Esophagus squamous epithelium (tissue), 5 donors: ENCODE data around the gene ANKFN1. TPM values are rescaled to one million over a fixed set of nuclear protein-coding genes. Genes with fewer than 3 reads are reported as not detected.

ENCODE experiments used
- DNase-seq: peaks from one replicate; lab custom pipeline; 2025; lab: John Stamatoyannopoulos, UW
- H3K27ac ChIP-seq, 4 donors: fragments of 200-600 bp; sonication (generic); one replicate each; pipeline ENCODE4 v1.5.1; 2016 to 2019; ENCODE audit warnings: mild to moderate bottlenecking in 1 of 4
- H3K27me3 ChIP-seq, 4 donors: fragments of 200-600 bp; sonication (generic); 1 replicate in 3 of 4; 2 replicates in 1 of 4; pipeline versions ENCODE4 v1.5.1 to v1.6.0; 2017 to 2021; ENCODE audit warnings: antibody characterized with exemption in 1 of 4
- H3K36me3 ChIP-seq, 3 donors: fragments of 200-600 bp; sonication (generic); one replicate each; pipeline ENCODE4 v1.5.1; 2016 to 2019
- H3K4me1 ChIP-seq, 3 donors: fragments of 200-600 bp; sonication (generic); one replicate each; pipeline ENCODE4 v1.5.1; 2017 to 2019
- H3K4me3 ChIP-seq, 4 donors: fragments of 200-600 bp; sonication (generic); 1 replicate in 3 of 4; 2 replicates in 1 of 4; pipeline ENCODE4 v1.5.1; 2016 to 2019; ENCODE audit warnings: mild to moderate bottlenecking in 2 of 4, moderate library complexity in 1 of 4
- H3K9me3 ChIP-seq, 3 donors: fragments of 200-600 bp; sonication (generic); one replicate each; pipeline ENCODE4 v1.5.1; 2016 to 2019
- CTCF ChIP-seq, 6 experiments: fragments of 450-650 bp in 4 of 6; fragments of 200-600 bp in 2 of 6; sonication (generic) in 2 of 6; IDR thresholded peaks; one replicate each; pipeline ENCODE4 v1.5.1; 2016 to 2019; ENCODE audit warnings: antibody characterized with exemption in 6 of 6, mild to moderate bottlenecking in 4 of 6, moderate library complexity in 4 of 6
- POLR2A ChIP-seq, 4 donors: fragments of 450-650 bp; IDR thresholded peaks; one replicate each; pipeline ENCODE4 v1.6.1; 2017; ENCODE audit warnings: antibody characterized with exemption in 4 of 4, mild to moderate bottlenecking in 4 of 4, moderate library complexity in 3 of 4
- WGBS, 2 donors: methylation state at CpG; one replicate each; pipeline ENCODE4 v1.1.5; 2018; 5-methylcytosine and 5-hydroxymethylcytosine counted together
- intact Hi-C: fragments of 100-400 bp; cut with DNase I; formaldehyde crosslinking; loops from one replicate; pipeline ENCODE4 v1.15.0; 2022
- total RNA-seq, 4 donors: library from RNA; depleted of rRNA; stranded (reverse); fragments of >200 nt; gene quantifications; one replicate each; pipeline ENCODE4 v1.1.0, GENCODE V29; 2016
- donor health status: DM: yes; HTN: yes; CAD: no.

The ANKFN1 gene
- total RNA-seq, 4 donors from 2014 or later, result under 0.01 to 0.31 TPM; not detected in 2

- WGBS, 2 donors, result 72 to 75% methylated on average over 9 of the region's 9 CpGs
- TF ChIP-seq CTCF (IDR thresholded peaks at IDR 0.05) (no peak), POLR2A (IDR thresholded peaks at IDR 0.05) (no peak)
Measured at GRCh38 chr17:56121191-56122051, 31.9 kb upstream of the ANKFN1 start.

GRCh38 chr17:56125830-56126819 lies 27.1 kb upstream of the ANKFN1 start:
- Histone ChIP-seq H3K27ac (no peak overlapping the region), H3K9me3 (no peaks in the 10 kb centered on the region), H3K4me1 (no peaks in the 10 kb centered on the region), H3K4me3 (no peak overlapping the region), H3K36me3 (no peaks in the 10 kb centered on the region), H3K27me3 (peaks cover 0 to 9% (median 0%) of the 10 kb centered on the region in 4 donors)
- 62% methylated on average over 13 to 14 of the region's 14 CpGs for WGBS, 2 donors
- DNase-seq, result no peak
- intact Hi-C loops, result no loop called here
- TF ChIP-seq CTCF (IDR thresholded peaks at IDR 0.05) (peak in 5 of 6 experiments; percentile 13 to 56 (median 31)), POLR2A (IDR thresholded peaks at IDR 0.05) (no peak)

More at GRCh38 chr17:56121191-56122051, 31.9 kb upstream of the ANKFN1 start:
- H3K36me3 ChIP-seq, result no peaks in the 10 kb centered on the region
- intact Hi-C loops, result no loop called here
- DNase-seq, result no peak
- H3K27me3 ChIP-seq, result peaks cover 0 to 9% (median 0%) of the 10 kb centered on the region in 4 donors
- H3K4me1 ChIP-seq, result no peaks in the 10 kb centered on the region
- H3K27ac ChIP-seq, result no peak overlapping the region
- no peaks in the 10 kb centered on the region for H3K9me3 ChIP-seq
- H3K4me3 ChIP-seq, result no peak overlapping the region

GRCh38 chr17:56130026-56130425 lies 23.2 kb upstream of the ANKFN1 start:
- H3K4me1 ChIP-seq, result no peaks in the 10 kb centered on the region
- H3K9me3 ChIP-seq, result no peaks in the 10 kb centered on the region
- H3K4me3 ChIP-seq, result no peak overlapping the region
- no peak overlapping the region for H3K27ac ChIP-seq
- WGBS, 2 donors, result 81 to 82% methylated on average over 9 of the region's 9 CpGs
- H3K27me3 ChIP-seq, result peaks cover 0 to 9% (median 0%) of the 10 kb centered on the region in 4 donors
- intact Hi-C loops, result no loop called here
- no peak for DNase-seq
- TF ChIP-seq CTCF (IDR thresholded peaks at IDR 0.05) (no peak), POLR2A (IDR thresholded peaks at IDR 0.05) (no peak)
- H3K36me3 ChIP-seq, result no peaks in the 10 kb centered on the region

GRCh38 chr17:56130631-56131030 lies 22.6 kb upstream of the ANKFN1 start:
- 71 to 83% methylated on average over 1 of the region's 1 CpG for WGBS, 2 donors
- intact Hi-C loops, result no loop called here
- H3K27ac ChIP-seq, result no peak overlapping the region
- H3K36me3 ChIP-seq, result no peaks in the 10 kb centered on the region
- H3K4me3 ChIP-seq, result no peak overlapping the region
- no peak for TF ChIP-seq POLR2A (IDR thresholded peaks at IDR 0.05)
- TF ChIP-seq CTCF (IDR thresholded peaks at IDR 0.05), result no peak
- H3K27me3 ChIP-seq, result peaks cover 0 to 6% (median 0%) of the 10 kb centered on the region in 4 donors
- DNase-seq, result no peak
- H3K9me3 ChIP-seq, result no peaks in the 10 kb centered on the region
- H3K4me1 ChIP-seq, result no peaks in the 10 kb centered on the region
